ENCODE measurements around the gene CCDC33. TPM values are rescaled to one million over a fixed set of nuclear protein-coding genes. Genes with fewer than 3 reads are reported as not detected.

CCDC33 gene
- total and polyA plus RNA-seq, 2 experiments from 2014 or later = 2.6 to 2.8 TPM

DNA sequence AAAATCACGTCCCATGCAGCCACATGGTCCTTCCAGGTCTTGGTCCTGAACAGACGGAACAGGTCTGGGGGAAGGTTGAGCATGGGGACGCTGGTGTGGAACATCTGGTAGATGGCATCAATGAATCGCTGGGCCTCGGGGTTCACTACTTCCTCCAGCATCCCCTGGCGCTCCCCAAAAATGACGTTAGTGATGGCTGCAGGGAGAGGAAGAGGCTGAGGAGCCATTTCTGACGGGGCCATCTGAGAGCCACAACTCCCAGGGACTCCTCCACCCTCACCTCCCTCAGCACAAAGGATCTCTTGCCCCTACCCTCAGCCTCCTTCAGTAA is 107.6 kb downstream of the CCDC33 start:
- H3K9me3 Mint-ChIP-seq = peaks cover 2% of the 10 kb centered on the region; the same call in 1 of the 3 replicates
- Histone ChIP-seq H3K27ac (ENCODE audit: low read depth) (no peak overlapping the region), H3K9me2 (ENCODE audit: insufficient read depth) (peaks cover 5% of the 10 kb centered on the region; the same call in 1 of the 2 replicates), H3K79me2 (replicated peaks; ENCODE audit: insufficient read depth) (no peaks in the 10 kb centered on the region), H3K27me3 (ENCODE audit: insufficient read depth) (no peaks in the 10 kb centered on the region), H3F3A (replicated peaks; ENCODE audit: low read depth) (no peaks in the 10 kb centered on the region), H3K4me2 (no peak overlapping the region), H3K4me1 (ENCODE audit: insufficient read depth) (no peaks in the 10 kb centered on the region), H3K4me3 (no peak overlapping the region), H4K20me1 (replicated peaks; ENCODE audit: insufficient read depth) (no peaks in the 10 kb centered on the region), H3K36me3 (ENCODE audit: insufficient read depth) (no peaks in the 10 kb centered on the region), H2AFZ (no peak overlapping the region)
- peaks cover 7% of the 10 kb centered on the region for H3K4me1 Mint-ChIP-seq
- H3K27ac Mint-ChIP-seq = no peak overlapping the region
- ATAC-seq (no peak), DNase-seq (ENCODE audit: low spot score) (no peak)
- no peak overlapping the region for H3K4me3 Mint-ChIP-seq
- TF ChIP-seq CREB1 (CRISPR knock-in tag; IDR thresholded peaks at IDR 0.05; ENCODE audit: low read depth) = no peak
- H3K36me3 Mint-ChIP-seq (ENCODE audit: low read depth) = no peaks in the 10 kb centered on the region
- H3K27me3 Mint-ChIP-seq (ENCODE audit: insufficient read depth, low read depth, poor library complexity) = peaks cover 9% of the 10 kb centered on the region

DNA sequence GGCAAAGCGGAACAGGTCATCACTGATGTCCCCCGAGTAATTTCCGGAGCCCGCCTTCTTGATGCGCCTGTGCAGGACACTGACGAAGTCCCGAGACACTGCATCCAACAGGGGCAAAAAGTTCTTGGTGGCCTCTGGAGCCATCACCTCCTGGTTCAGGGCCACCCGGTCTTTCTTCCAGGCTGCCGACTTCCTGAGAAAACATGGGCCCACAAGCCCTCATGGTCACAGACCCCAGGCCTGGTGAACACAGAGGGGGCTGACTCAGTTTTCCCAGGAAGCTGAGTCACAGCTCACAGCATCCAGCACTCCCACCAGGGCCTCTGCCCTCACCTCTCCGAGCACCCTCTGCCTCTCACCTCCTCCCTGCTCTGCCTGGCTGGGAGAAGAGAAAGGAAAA is 108.9 kb downstream of the CCDC33 start:
- peaks cover 9% of the 10 kb centered on the region for H3K27me3 Mint-ChIP-seq (ENCODE audit: insufficient read depth, low read depth, poor library complexity)
- Histone ChIP-seq H4K20me1 (replicated peaks; ENCODE audit: insufficient read depth) (no peaks in the 10 kb centered on the region), H3K9me2 (ENCODE audit: insufficient read depth) (peaks cover 5% of the 10 kb centered on the region; the same call in 1 of the 2 replicates), H3F3A (replicated peaks; ENCODE audit: low read depth) (no peaks in the 10 kb centered on the region), H3K27me3 (ENCODE audit: insufficient read depth) (no peaks in the 10 kb centered on the region), H3K27ac (ENCODE audit: low read depth) (no peak overlapping the region), H3K79me2 (replicated peaks; ENCODE audit: insufficient read depth) (no peaks in the 10 kb centered on the region), H3K4me3 (no peak overlapping the region), H3K4me2 (no peak overlapping the region), H3K36me3 (ENCODE audit: insufficient read depth) (no peaks in the 10 kb centered on the region), H3K4me1 (ENCODE audit: insufficient read depth) (no peaks in the 10 kb centered on the region; the same call in 1 of the 2 replicates), H2AFZ (peak overlapping the region; percentile 88)
- no peak overlapping the region for H3K27ac Mint-ChIP-seq
- peaks cover 7% of the 10 kb centered on the region for H3K4me1 Mint-ChIP-seq
- no peak for ATAC-seq
- H3K36me3 Mint-ChIP-seq (ENCODE audit: low read depth) = no peaks in the 10 kb centered on the region
- H3K9me3 Mint-ChIP-seq = peaks cover 2% of the 10 kb centered on the region; the same call in 1 of the 3 replicates
- TF ChIP-seq EZH2phosphoT487 (IDR thresholded peaks at IDR 0.05; ENCODE audit: unreplicated experiment) (no peak), ZNF331 (CRISPR knock-in tag; IDR thresholded peaks at IDR 0.05; ENCODE audit: low read depth) (no peak), ZNF114 (CRISPR knock-in tag; IDR thresholded peaks at IDR 0.05) (no peak), EZH2 (IDR thresholded peaks at IDR 0.05; ENCODE audit: low read depth, unreplicated experiment) (no peak), POLR2AphosphoS5 (IDR thresholded peaks at IDR 0.05; ENCODE audit: low read depth) (no peak), STAT1 (IDR thresholded peaks at IDR 0.05; ENCODE audit: unreplicated experiment) (no peak)
- TF ChIP-seq, protein P1, sequence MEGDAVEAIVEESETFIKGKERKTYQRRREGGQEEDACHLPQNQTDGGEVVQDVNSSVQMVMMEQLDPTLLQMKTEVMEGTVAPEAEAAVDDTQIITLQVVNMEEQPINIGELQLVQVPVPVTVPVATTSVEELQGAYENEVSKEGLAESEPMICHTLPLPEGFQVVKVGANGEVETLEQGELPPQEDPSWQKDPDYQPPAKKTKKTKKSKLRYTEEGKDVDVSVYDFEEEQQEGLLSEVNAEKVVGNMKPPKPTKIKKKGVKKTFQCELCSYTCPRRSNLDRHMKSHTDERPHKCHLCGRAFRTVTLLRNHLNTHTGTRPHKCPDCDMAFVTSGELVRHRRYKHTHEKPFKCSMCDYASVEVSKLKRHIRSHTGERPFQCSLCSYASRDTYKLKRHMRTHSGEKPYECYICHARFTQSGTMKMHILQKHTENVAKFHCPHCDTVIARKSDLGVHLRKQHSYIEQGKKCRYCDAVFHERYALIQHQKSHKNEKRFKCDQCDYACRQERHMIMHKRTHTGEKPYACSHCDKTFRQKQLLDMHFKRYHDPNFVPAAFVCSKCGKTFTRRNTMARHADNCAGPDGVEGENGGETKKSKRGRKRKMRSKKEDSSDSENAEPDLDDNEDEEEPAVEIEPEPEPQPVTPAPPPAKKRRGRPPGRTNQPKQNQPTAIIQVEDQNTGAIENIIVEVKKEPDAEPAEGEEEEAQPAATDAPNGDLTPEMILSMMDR (conservative IDR thresholded peaks at IDR 0.05; ENCODE audit: low read depth in 2 of 2) = no peak
- TF ChIP-seq, protein P2, sequence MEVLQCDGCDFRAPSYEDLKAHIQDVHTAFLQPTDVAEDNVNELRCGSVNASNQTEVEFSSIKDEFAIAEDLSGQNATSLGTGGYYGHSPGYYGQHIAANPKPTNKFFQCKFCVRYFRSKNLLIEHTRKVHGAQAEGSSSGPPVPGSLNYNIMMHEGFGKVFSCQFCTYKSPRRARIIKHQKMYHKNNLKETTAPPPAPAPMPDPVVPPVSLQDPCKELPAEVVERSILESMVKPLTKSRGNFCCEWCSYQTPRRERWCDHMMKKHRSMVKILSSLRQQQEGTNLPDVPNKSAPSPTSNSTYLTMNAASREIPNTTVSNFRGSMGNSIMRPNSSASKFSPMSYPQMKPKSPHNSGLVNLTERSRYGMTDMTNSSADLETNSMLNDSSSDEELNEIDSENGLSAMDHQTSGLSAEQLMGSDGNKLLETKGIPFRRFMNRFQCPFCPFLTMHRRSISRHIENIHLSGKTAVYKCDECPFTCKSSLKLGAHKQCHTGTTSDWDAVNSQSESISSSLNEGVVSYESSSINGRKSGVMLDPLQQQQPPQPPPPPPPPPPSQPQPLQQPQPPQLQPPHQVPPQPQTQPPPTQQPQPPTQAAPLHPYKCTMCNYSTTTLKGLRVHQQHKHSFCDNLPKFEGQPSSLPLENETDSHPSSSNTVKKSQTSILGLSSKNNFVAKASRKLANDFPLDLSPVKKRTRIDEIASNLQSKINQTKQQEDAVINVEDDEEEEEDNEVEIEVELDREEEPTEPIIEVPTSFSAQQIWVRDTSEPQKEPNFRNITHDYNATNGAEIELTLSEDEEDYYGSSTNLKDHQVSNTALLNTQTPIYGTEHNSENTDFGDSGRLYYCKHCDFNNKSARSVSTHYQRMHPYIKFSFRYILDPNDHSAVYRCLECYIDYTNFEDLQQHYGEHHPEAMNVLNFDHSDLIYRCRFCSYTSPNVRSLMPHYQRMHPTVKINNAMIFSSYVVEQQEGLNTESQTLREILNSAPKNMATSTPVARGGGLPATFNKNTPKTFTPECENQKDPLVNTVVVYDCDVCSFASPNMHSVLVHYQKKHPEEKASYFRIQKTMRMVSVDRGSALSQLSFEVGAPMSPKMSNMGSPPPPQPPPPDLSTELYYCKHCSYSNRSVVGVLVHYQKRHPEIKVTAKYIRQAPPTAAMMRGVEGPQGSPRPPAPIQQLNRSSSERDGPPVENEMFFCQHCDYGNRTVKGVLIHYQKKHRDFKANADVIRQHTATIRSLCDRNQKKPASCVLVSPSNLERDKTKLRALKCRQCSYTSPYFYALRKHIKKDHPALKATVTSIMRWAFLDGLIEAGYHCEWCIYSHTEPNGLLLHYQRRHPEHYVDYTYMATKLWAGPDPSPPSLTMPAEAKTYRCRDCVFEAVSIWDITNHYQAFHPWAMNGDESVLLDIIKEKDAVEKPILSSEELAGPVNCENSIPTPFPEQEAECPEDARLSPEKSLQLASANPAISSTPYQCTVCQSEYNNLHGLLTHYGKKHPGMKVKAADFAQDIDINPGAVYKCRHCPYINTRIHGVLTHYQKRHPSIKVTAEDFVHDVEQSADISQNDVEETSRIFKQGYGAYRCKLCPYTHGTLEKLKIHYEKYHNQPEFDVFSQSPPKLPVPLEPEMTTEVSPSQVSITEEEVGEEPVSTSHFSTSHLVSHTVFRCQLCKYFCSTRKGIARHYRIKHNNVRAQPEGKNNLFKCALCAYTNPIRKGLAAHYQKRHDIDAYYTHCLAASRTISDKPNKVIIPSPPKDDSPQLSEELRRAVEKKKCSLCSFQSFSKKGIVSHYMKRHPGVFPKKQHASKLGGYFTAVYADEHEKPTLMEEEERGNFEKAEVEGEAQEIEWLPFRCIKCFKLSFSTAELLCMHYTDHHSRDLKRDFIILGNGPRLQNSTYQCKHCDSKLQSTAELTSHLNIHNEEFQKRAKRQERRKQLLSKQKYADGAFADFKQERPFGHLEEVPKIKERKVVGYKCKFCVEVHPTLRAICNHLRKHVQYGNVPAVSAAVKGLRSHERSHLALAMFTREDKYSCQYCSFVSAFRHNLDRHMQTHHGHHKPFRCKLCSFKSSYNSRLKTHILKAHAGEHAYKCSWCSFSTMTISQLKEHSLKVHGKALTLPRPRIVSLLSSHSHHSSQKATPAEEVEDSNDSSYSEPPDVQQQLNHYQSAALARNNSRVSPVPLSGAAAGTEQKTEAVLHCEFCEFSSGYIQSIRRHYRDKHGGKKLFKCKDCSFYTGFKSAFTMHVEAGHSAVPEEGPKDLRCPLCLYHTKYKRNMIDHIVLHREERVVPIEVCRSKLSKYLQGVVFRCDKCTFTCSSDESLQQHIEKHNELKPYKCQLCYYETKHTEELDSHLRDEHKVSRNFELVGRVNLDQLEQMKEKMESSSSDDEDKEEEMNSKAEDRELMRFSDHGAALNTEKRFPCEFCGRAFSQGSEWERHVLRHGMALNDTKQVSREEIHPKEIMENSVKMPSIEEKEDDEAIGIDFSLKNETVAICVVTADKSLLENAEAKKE (CRISPR knock-in tag; IDR thresholded peaks at IDR 0.05) = no peak
- TF ChIP-seq, protein P3, sequence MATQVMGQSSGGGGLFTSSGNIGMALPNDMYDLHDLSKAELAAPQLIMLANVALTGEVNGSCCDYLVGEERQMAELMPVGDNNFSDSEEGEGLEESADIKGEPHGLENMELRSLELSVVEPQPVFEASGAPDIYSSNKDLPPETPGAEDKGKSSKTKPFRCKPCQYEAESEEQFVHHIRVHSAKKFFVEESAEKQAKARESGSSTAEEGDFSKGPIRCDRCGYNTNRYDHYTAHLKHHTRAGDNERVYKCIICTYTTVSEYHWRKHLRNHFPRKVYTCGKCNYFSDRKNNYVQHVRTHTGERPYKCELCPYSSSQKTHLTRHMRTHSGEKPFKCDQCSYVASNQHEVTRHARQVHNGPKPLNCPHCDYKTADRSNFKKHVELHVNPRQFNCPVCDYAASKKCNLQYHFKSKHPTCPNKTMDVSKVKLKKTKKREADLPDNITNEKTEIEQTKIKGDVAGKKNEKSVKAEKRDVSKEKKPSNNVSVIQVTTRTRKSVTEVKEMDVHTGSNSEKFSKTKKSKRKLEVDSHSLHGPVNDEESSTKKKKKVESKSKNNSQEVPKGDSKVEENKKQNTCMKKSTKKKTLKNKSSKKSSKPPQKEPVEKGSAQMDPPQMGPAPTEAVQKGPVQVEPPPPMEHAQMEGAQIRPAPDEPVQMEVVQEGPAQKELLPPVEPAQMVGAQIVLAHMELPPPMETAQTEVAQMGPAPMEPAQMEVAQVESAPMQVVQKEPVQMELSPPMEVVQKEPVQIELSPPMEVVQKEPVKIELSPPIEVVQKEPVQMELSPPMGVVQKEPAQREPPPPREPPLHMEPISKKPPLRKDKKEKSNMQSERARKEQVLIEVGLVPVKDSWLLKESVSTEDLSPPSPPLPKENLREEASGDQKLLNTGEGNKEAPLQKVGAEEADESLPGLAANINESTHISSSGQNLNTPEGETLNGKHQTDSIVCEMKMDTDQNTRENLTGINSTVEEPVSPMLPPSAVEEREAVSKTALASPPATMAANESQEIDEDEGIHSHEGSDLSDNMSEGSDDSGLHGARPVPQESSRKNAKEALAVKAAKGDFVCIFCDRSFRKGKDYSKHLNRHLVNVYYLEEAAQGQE (IDR thresholded peaks at IDR 0.05; ENCODE audit: unreplicated experiment) = no peak
- no peak for DNase-seq (ENCODE audit: low spot score)
- H3K4me3 Mint-ChIP-seq = no peak overlapping the region

Data from GM23338 (cell line).